Activated CD4-positive, alpha-beta T cell treated with anti-CD3 and anti-CD28 coated beads, Interleukin-2, amount 10 ng/mL, durations not matched to agents 7 days and 5 days (primary cell): Measurements from ENCODE around the gene ITIH1. TPM values are rescaled to one million over a fixed set of nuclear protein-coding genes. Genes with fewer than 3 reads are reported as not detected.

Source experiments
- CTCF ChIA-PET: fragments of 350-600 bp; sonication (Branson Sonifier 250); formaldehyde crosslinking; loops from one replicate; lab custom pipeline; 2021; ENCODE audit warnings: antibody characterized with exemption; lab: Charles Lee
- POLR2A ChIA-PET: fragments of 350-600 bp; sonication (Branson Sonifier 250); formaldehyde crosslinking; loops from one replicate; lab custom pipeline; 2021; ENCODE audit warnings: antibody characterized with exemption; lab: Charles Lee
- DNase-seq: peaks from one replicate; pipeline ENCODE4 v3.0.0-alpha.2; 2020
- H3K27ac Mint-ChIP-seq: one replicate; pipeline ENCODE4 v1.8.0; 2021; ENCODE audit warnings: mild to moderate bottlenecking, moderate library complexity, mixed read lengths
- H3K27me3 Mint-ChIP-seq: one replicate; pipeline ENCODE4 v1.8.0; 2021; ENCODE audit warnings: mixed read lengths
- H3K36me3 Mint-ChIP-seq: one replicate; pipeline ENCODE4 v1.8.0; 2021; ENCODE audit warnings: low read depth, mixed read lengths
- H3K4me1 Mint-ChIP-seq: one replicate; pipeline ENCODE4 v1.8.0; 2021; ENCODE audit warnings: mixed read lengths
- H3K4me3 Mint-ChIP-seq: one replicate; pipeline ENCODE4 v1.8.0; 2021; ENCODE audit warnings: mild to moderate bottlenecking, moderate library complexity, mixed read lengths
- H3K9me3 Mint-ChIP-seq: one replicate; pipeline ENCODE4 v1.8.0; 2021; ENCODE audit warnings: mixed read lengths
- total RNA-seq, 2 experiments: library from RNA; stranded (reverse); gene quantifications; one replicate each; pipeline ENCODE4 v1.2.3, GENCODE V29; 2021

The ITIH1 gene
- total RNA-seq, 2 experiments from 2014 or later = not detected

- ChIA-PET POLR2A (no interaction called here), CTCF (interaction anchor here (0.5 kb wide), 1 partner anchor 61 kb away, joined by 4 read pairs; no protein-coding TSS in a partner anchor)
- no peak overlapping the region for H3K4me3 Mint-ChIP-seq
- H3K36me3 Mint-ChIP-seq = peaks cover 5% of the 10 kb centered on the region
- no peaks in the 10 kb centered on the region for H3K27me3 Mint-ChIP-seq
- H3K4me1 Mint-ChIP-seq = peaks cover 11% of the 10 kb centered on the region
- H3K9me3 Mint-ChIP-seq = no peaks in the 10 kb centered on the region
- no peak overlapping the region for H3K27ac Mint-ChIP-seq
- DNase-seq = no peak
Observed at GRCh38 chr3:52831500-52832301, 54.3 kb downstream of the ITIH1 start.

- no peaks in the 10 kb centered on the region for H3K9me3 Mint-ChIP-seq
- ChIA-PET CTCF (interaction anchor here (1.0 kb wide), 1 partner anchor 9 kb away, joined by 3 read pairs; no protein-coding TSS in a partner anchor), POLR2A (no interaction called here)
- H3K4me3 Mint-ChIP-seq = no peak overlapping the region
- peaks cover 26% of the 10 kb centered on the region for H3K4me1 Mint-ChIP-seq
- no peak overlapping the region for H3K27ac Mint-ChIP-seq
- no peaks in the 10 kb centered on the region for H3K27me3 Mint-ChIP-seq
- peaks cover 11% of the 10 kb centered on the region for H3K36me3 Mint-ChIP-seq
- DNase-seq = no peak
Observed at GRCh38 chr3:52833202-52833601, 55.8 kb downstream of the ITIH1 start.

- ChIA-PET POLR2A (no interaction called here), CTCF (interaction anchor here (0.6 kb wide), 1 partner anchor 547 kb away, joined by 3 read pairs; the partner anchor contains the start of gene GLYCTK)
- Mint-ChIP-seq H3K4me3 (no peak within 1 kb of the TSS), H3K9me3 (no peaks in the 10 kb centered on the region), H3K27ac (no peak within 1 kb of the TSS), H3K4me1 (peaks cover 43% of the 10 kb centered on the region), H3K27me3 (no peaks in the 10 kb centered on the region), H3K36me3 (peaks cover 11% of the 10 kb centered on the region)
- DNase-seq = no peak
Observed at GRCh38 chr3:52834871-52835501, 57.6 kb downstream of the ITIH1 start, which contains the start of gene MUSTN1. Gene MUSTN1 (minus strand): TSS chr3:52835019. CDS start chr3:52834948, 71 bp downstream.

GRCh38 chr3:52835766-52836470 lies 58.5 kb downstream of the ITIH1 start:
- Mint-ChIP-seq H3K4me1 (peaks cover 45% of the 10 kb centered on the region), H3K4me3 (no peak overlapping the region), H3K27me3 (no peaks in the 10 kb centered on the region), H3K36me3 (peaks cover 14% of the 10 kb centered on the region), H3K27ac (no peak overlapping the region), H3K9me3 (no peaks in the 10 kb centered on the region)
- CTCF ChIA-PET = interaction anchor here (0.6 kb wide), 1 partner anchor 548 kb away, joined by 3 read pairs; the partner anchor contains the start of gene GLYCTK
- no peak for DNase-seq
- POLR2A ChIA-PET = no interaction called here

GRCh38 chr3:52836471-52836845 lies 59.1 kb downstream of the ITIH1 start:
- Mint-ChIP-seq H3K27me3 (no peaks in the 10 kb centered on the region), H3K36me3 (peaks cover 14% of the 10 kb centered on the region), H3K9me3 (no peaks in the 10 kb centered on the region), H3K4me3 (no peak overlapping the region), H3K27ac (peak overlapping the region; percentile 6), H3K4me1 (peaks cover 42% of the 10 kb centered on the region)
- DNase-seq = no peak
- ChIA-PET POLR2A (interaction anchor here (0.6 kb wide), 1 partner anchor 120 kb away, joined by 3 read pairs; no protein-coding TSS in a partner anchor), CTCF (no interaction called here)

GRCh38 chr3:52836986-52837385 lies 59.6 kb downstream of the ITIH1 start:
- H3K27me3 Mint-ChIP-seq = no peaks in the 10 kb centered on the region
- ChIA-PET POLR2A (interaction anchor here (0.6 kb wide), 1 partner anchor 119 kb away, joined by 3 read pairs; no protein-coding TSS in a partner anchor), CTCF (interaction anchor here (1.1 to 2.2 kb wide), 2 partner anchors 15 to 17 kb away, joined by 3 to 9 read pairs; no protein-coding TSS in a partner anchor)
- no peak overlapping the region for H3K4me3 Mint-ChIP-seq
- DNase-seq = no peak
- no peaks in the 10 kb centered on the region for H3K9me3 Mint-ChIP-seq
- peaks cover 14% of the 10 kb centered on the region for H3K36me3 Mint-ChIP-seq
- peak overlapping the region; percentile 6 for H3K27ac Mint-ChIP-seq
- peaks cover 41% of the 10 kb centered on the region for H3K4me1 Mint-ChIP-seq

GRCh38 chr3:52838561-52839267 lies 61.3 kb downstream of the ITIH1 start:
- no peak overlapping the region for H3K4me3 Mint-ChIP-seq

GRCh38 chr3:52839268-52839575 lies 61.8 kb downstream of the ITIH1 start:
- ChIA-PET CTCF (interaction anchor here (0.6 to 2.2 kb wide), 4 partner anchors 10 to 94 kb away, joined by 3 to 9 read pairs (median 6); no protein-coding TSS in a partner anchor), POLR2A (interaction anchor here (0.7 kb wide), 1 partner anchor 12 kb away, joined by 3 read pairs; no protein-coding TSS in a partner anchor)
- H3K27ac Mint-ChIP-seq = peak overlapping the region; percentile 68
- DNase-seq = no peak
- peaks cover 16% of the 10 kb centered on the region for H3K36me3 Mint-ChIP-seq
- peaks cover 45% of the 10 kb centered on the region for H3K4me1 Mint-ChIP-seq
- H3K27me3 Mint-ChIP-seq = no peaks in the 10 kb centered on the region
- H3K9me3 Mint-ChIP-seq = no peaks in the 10 kb centered on the region
- H3K4me3 Mint-ChIP-seq = no peak overlapping the region

More at GRCh38 chr3:52838561-52839267, 61.3 kb downstream of the ITIH1 start:
- ChIA-PET CTCF (interaction anchor here (0.6 to 2.2 kb wide), 5 partner anchors 10 to 66 kb away, joined by 3 to 9 read pairs (median 5); no protein-coding TSS in a partner anchor), POLR2A (interaction anchor here (0.7 kb wide), 1 partner anchor 12 kb away, joined by 3 read pairs; no protein-coding TSS in a partner anchor)
- Mint-ChIP-seq H3K27me3 (no peaks in the 10 kb centered on the region), H3K36me3 (peaks cover 16% of the 10 kb centered on the region), H3K4me1 (peaks cover 41% of the 10 kb centered on the region), H3K9me3 (no peaks in the 10 kb centered on the region), H3K27ac (peak overlapping the region; percentile 68)
- peak; percentile 57 for DNase-seq

GRCh38 chr3:52839892-52840545 lies 62.6 kb downstream of the ITIH1 start:
- Mint-ChIP-seq H3K36me3 (peaks cover 18% of the 10 kb centered on the region), H3K9me3 (no peaks in the 10 kb centered on the region), H3K27ac (no peak overlapping the region), H3K4me3 (no peak overlapping the region), H3K27me3 (no peaks in the 10 kb centered on the region), H3K4me1 (peaks cover 50% of the 10 kb centered on the region)
- ChIA-PET POLR2A (no interaction called here), CTCF (interaction anchor here (0.6 kb wide), 1 partner anchor 95 kb away, joined by 3 read pairs; no protein-coding TSS in a partner anchor)
- DNase-seq = no peak

- Mint-ChIP-seq H3K4me3 (no peak overlapping the region), H3K9me3 (no peaks in the 10 kb centered on the region), H3K27me3 (no peaks in the 10 kb centered on the region), H3K36me3 (peaks cover 16% of the 10 kb centered on the region), H3K27ac (no peak overlapping the region), H3K4me1 (peaks cover 51% of the 10 kb centered on the region)
- no peak for DNase-seq
- ChIA-PET POLR2A (no interaction called here), CTCF (interaction anchor here (1.0 kb wide), 1 partner anchor 9 kb away, joined by 3 read pairs; no protein-coding TSS in a partner anchor)
Observed at GRCh38 chr3:52841211-52841980, 64.0 kb downstream of the ITIH1 start.
